Endodermal cell (in vitro differentiated cells): ENCODE data around the gene DTNB. TPM values are rescaled to one million over a fixed set of nuclear protein-coding genes. Genes with fewer than 3 reads are reported as not detected.
"Not testable (repeated sequence)": the region's sequence is repeated elsewhere in the genome, so short reads cannot be mapped to it uniquely, and the experiment has no call there.

Source experiments
- DNase-seq: peaks from one replicate; pipeline ENCODE4 v3.0.0-alpha.2; 2017
- H3K27ac ChIP-seq: 2 replicates; pipeline ENCODE4 v1.5.1; 2013; ENCODE audit warnings: mild to moderate bottlenecking, low read depth, low read length, moderate library complexity
- H3K27me3 ChIP-seq: 2 replicates; pipeline ENCODE4 v1.6.1; 2013; ENCODE audit warnings: mild to moderate bottlenecking, low read length, moderate library complexity; ENCODE audit not compliant: insufficient read depth, control insufficient read depth, poor library complexity, severe bottlenecking
- H3K36me3 ChIP-seq: 2 replicates; pipeline ENCODE4 v1.7.0; 2013; ENCODE audit warnings: mild to moderate bottlenecking, low read length, moderate library complexity; ENCODE audit not compliant: control insufficient read depth, insufficient read depth
- H3K4me1 ChIP-seq: one replicate; pipeline ENCODE4 v1.7.0; 2013; ENCODE audit warnings: low read length; ENCODE audit not compliant: control insufficient read depth, insufficient read depth
- H3K4me3 ChIP-seq: 2 replicates; pipeline ENCODE4 v1.5.1; 2013; ENCODE audit warnings: mild to moderate bottlenecking, low read length, moderate library complexity
- H3K9ac ChIP-seq: 2 replicates; pipeline ENCODE4 v1.6.1; 2013; ENCODE audit warnings: mild to moderate bottlenecking, low read length, moderate library complexity; ENCODE audit not compliant: poor library complexity, severe bottlenecking; ENCODE audit errors: extremely low read depth
- H3K9me3 ChIP-seq: 2 replicates; pipeline ENCODE4 v1.6.1; 2013; ENCODE audit warnings: mild to moderate bottlenecking, low read length, moderate library complexity; ENCODE audit not compliant: control insufficient read depth
- H3K27ac Mint-ChIP-seq: 2 replicates; pipeline ENCODE4 v1.8.0; 2020; ENCODE audit warnings: mixed read lengths
- H3K27me3 Mint-ChIP-seq: 2 replicates; pipeline ENCODE4 v1.8.0; 2021; ENCODE audit warnings: mild to moderate bottlenecking, mixed read lengths; ENCODE audit not compliant: insufficient read depth
- H3K36me3 Mint-ChIP-seq: 2 replicates; pipeline ENCODE4 v1.8.0; 2020; ENCODE audit warnings: low read depth, mixed read lengths
- H3K4me1 Mint-ChIP-seq: 2 replicates; pipeline ENCODE4 v1.8.0; 2020; ENCODE audit warnings: mixed read lengths
- H3K4me3 Mint-ChIP-seq: 2 replicates; pipeline ENCODE4 v1.8.0; 2020; ENCODE audit warnings: mild to moderate bottlenecking, moderate library complexity, mixed read lengths
- H3K9me3 Mint-ChIP-seq: 2 replicates; pipeline ENCODE4 v1.8.0; 2020; ENCODE audit warnings: mild to moderate bottlenecking, mixed read lengths
- WGBS, 2 experiments: methylation state at CpG; one replicate each; pipeline versions ENCODE4 v1.1.5 to v1.1.7; 2013; ENCODE audit warnings: missing lambda C conversion rate in 2 of 2, mixed read lengths in 1 of 2; ENCODE audit not compliant: insufficient coverage in 1 of 2, insufficient read length in 1 of 2; 5-methylcytosine and 5-hydroxymethylcytosine counted together
- total RNA-seq, 2 donors: library from RNA; stranded (reverse); fragmentation: NEBNext Ultra II Directional in 1 of 2; extraction: Animal tissue kit (Norgen Biotek cat#: 25700) in 1 of 2; gene quantifications; 2 replicates in 1 of 2; 3 replicates in 1 of 2; pipeline ENCODE4 v1.2.1, GENCODE V29; 2021
- TF ChIP-seq, protein P1 (sequence below): fragments of 200-600 bp; sonication (generic); conservative IDR thresholded peaks from 2 replicates; pipeline ENCODE4 v1.5.0; 2021; ENCODE audit warnings: antibody characterized with exemption, mild to moderate bottlenecking

DTNB gene
- total RNA-seq, 2 donors from 2014 or later = 38.8 to 48.7 TPM

DNA sequence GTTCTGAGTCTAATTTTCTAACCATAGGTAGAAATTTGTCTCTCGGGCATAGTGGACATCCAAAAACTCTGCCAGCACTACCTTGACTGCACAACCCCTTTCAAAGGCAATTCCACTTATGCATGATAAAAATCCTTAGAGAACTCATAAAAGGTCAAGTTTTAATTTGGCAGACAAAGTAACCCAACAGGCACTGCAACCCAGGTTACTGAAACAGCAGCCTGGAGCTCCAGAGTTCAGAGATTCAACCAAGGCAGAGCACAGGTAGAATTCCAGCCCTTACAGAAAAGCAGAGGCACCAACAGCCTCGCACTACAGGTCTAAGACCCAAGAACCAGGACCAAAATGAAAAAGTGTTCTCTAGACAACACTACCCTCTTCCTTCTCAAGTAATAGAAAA is 1.8 kb downstream of the DTNB start:
- TF ChIP-seq, protein P1, sequence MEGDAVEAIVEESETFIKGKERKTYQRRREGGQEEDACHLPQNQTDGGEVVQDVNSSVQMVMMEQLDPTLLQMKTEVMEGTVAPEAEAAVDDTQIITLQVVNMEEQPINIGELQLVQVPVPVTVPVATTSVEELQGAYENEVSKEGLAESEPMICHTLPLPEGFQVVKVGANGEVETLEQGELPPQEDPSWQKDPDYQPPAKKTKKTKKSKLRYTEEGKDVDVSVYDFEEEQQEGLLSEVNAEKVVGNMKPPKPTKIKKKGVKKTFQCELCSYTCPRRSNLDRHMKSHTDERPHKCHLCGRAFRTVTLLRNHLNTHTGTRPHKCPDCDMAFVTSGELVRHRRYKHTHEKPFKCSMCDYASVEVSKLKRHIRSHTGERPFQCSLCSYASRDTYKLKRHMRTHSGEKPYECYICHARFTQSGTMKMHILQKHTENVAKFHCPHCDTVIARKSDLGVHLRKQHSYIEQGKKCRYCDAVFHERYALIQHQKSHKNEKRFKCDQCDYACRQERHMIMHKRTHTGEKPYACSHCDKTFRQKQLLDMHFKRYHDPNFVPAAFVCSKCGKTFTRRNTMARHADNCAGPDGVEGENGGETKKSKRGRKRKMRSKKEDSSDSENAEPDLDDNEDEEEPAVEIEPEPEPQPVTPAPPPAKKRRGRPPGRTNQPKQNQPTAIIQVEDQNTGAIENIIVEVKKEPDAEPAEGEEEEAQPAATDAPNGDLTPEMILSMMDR = no peak
- H3K4me1 Mint-ChIP-seq = peaks cover 14% of the 10 kb centered on the region

DNA sequence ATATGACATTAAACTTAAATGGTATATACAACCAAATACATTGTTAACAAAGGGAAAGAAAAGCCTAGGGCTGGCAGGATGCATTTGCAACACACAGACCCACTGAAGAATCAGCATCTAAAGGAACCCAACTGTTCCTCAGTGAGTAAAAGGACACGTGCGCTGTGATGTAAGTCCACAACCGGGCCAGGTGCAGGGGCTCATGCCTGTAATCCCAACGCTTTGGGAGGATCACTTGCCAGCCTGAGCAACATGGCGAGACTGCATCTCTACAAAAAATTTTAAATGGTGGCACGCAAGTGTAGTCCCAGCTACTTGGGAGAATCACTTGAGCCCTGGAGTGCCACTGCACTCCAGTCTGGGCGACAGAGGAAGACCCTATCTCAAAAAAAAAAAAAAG is 3.9 kb downstream of the DTNB start:
- no peak overlapping the region for H3K9ac ChIP-seq
- Mint-ChIP-seq H3K27ac (no peak overlapping the region), H3K36me3 (no peaks in the 10 kb centered on the region), H3K27me3 (peaks cover 20% of the 10 kb centered on the region), H3K4me1 (peaks cover 20% of the 10 kb centered on the region), H3K9me3 (no peaks in the 10 kb centered on the region), H3K4me3 (no peak overlapping the region)
- 57 to 68% methylated on average over 7 of the region's 7 CpGs for WGBS, 2 experiments
- no peak overlapping the region for H3K4me3 ChIP-seq
- H3K4me1 ChIP-seq = no peaks in the 10 kb centered on the region
- no peak for DNase-seq
- TF ChIP-seq, protein P1 = no peak
- H3K27me3 ChIP-seq = peaks cover 8% of the 10 kb centered on the region
- no peaks in the 10 kb centered on the region for H3K36me3 ChIP-seq
- H3K9me3 ChIP-seq = no peaks in the 10 kb centered on the region
- no peak overlapping the region for H3K27ac ChIP-seq

More for the DNA sequence above, 1.8 kb downstream of the DTNB start:
- DNase-seq = no peak
- Histone ChIP-seq H3K4me1 (no peaks in the 10 kb centered on the region), H3K27me3 (peaks cover 19% of the 10 kb centered on the region), H3K36me3 (no peaks in the 10 kb centered on the region), H3K27ac (no peak overlapping the region), H3K9me3 (no peaks in the 10 kb centered on the region), H3K9ac (no peak overlapping the region), H3K4me3 (peak overlapping the region; percentile 81)
- Mint-ChIP-seq H3K36me3 (peaks cover 1% of the 10 kb centered on the region), H3K27me3 (peaks cover 41% of the 10 kb centered on the region), H3K4me3 (peak overlapping the region; percentile 72), H3K9me3 (peaks cover 4% of the 10 kb centered on the region), H3K27ac (no peak overlapping the region)
- 100% methylated on average over 1 to 2 of the region's 2 CpGs for WGBS, 2 experiments

DNA sequence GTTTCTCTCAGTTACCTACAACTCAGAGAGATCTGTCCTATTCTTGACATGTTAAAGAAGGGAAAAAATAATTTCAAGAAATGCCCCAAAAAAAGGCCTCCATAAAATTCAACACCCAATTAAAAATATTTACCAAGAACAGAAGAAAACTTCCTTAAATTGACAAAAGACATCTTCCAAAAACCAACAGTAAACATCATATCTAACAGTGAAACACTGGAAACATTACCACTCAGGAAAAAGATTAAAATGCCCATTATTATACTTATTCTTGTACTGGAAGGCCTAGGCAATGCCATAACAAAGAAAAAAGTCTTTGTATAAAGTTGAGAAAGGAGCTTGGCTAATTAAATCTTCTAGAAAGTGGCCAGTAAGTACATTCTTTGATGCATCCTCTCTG is 7.2 kb downstream of the DTNB start:
- no peaks in the 10 kb centered on the region for H3K9me3 Mint-ChIP-seq
- H3K9ac ChIP-seq = no peak overlapping the region

DNA sequence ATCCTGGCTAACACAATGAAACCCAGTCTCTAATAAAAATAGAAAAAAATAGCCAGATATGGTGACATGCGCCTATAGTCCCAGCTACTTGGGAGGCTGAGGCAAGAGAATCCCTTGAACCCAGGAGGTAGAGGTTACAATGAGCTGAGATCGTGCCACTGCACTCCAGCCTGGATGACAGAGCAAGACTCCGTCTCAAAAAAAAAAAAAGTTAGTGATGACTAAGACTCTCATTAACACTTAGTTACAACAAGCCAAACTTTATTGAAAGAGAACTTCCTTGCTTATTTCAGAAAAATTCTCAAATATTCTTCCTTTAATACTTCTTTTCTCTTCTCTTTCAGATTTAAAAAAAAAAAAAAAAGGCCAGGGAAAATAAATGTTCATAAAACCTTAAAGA is 7.9 kb downstream of the DTNB start:
- DNase-seq, H3K4me3 ChIP-seq, H3K4me1 ChIP-seq, H3K27ac Mint-ChIP-seq, H3K9ac ChIP-seq, H3K27me3 Mint-ChIP-seq, H3K9me3 Mint-ChIP-seq, H3K27me3 ChIP-seq, H3K36me3 ChIP-seq, H3K4me3 Mint-ChIP-seq, H3K9me3 ChIP-seq, H3K36me3 Mint-ChIP-seq, H3K27ac ChIP-seq: not testable (repeated sequence)
- 90 to 100% methylated on average over 3 of the region's 3 CpGs for WGBS, 2 experiments
- peaks cover 14% of the 10 kb centered on the region for H3K4me1 Mint-ChIP-seq

More for the DNA sequence above, 7.2 kb downstream of the DTNB start:
- no peak for DNase-seq
- Mint-ChIP-seq H3K27ac (no peak overlapping the region), H3K36me3 (no peaks in the 10 kb centered on the region), H3K4me1 (peaks cover 14% of the 10 kb centered on the region), H3K4me3 (no peak overlapping the region), H3K27me3 (no peaks in the 10 kb centered on the region)
- TF ChIP-seq, protein P1 = no peak
- Histone ChIP-seq H3K27me3 (no peaks in the 10 kb centered on the region), H3K9me3 (no peaks in the 10 kb centered on the region), H3K4me1 (no peaks in the 10 kb centered on the region), H3K36me3 (no peaks in the 10 kb centered on the region), H3K27ac (no peak overlapping the region), H3K4me3 (no peak overlapping the region)
